GM18526 (cell line): ENCODE data around the gene RNF144A.
A peak's percentile ranks its signal among the peaks of the same experiment; 100 is the strongest.

Experiments
- POLR2A ChIP-seq: IDR thresholded peaks from 3 replicates; pipeline ENCODE4 v1.6.1; 2011; ENCODE audit not compliant: insufficient read length; ENCODE audit errors: extremely low read depth

The RNF144A gene

GRCh38 chr2:6917071-6917760, at the start of gene RNF144A:
TSS of gene RNF144A (plus strand) at chr2:6917412. CDS start at chr2:6996927, 79,515 bp downstream.
- no peak for TF ChIP-seq POLR2A

- no peak for TF ChIP-seq POLR2A
These were observed 44.8 kb upstream of the RNF144A start for GRCh38 chr2:6872394-6872793.

GRCh38 chr2:6874032-6874431, 43.2 kb upstream of the RNF144A start:
- no peak for TF ChIP-seq POLR2A

GRCh38 chr2:6876309-6876708, 40.9 kb upstream of the RNF144A start:
- TF ChIP-seq POLR2A, result no peak

- TF ChIP-seq POLR2A, result peak; percentile 32
These were observed 39.6 kb upstream of the RNF144A start, which contains the start of gene RSAD2 for GRCh38 chr2:6877402-6878304. TSS of gene RSAD2 (plus strand) at chr2:6877777. CDS start at chr2:6877801, 24 bp downstream.

GRCh38 chr2:6878549-6878948, 38.7 kb upstream of the RNF144A start:
- TF ChIP-seq POLR2A, result no peak

- TF ChIP-seq POLR2A, result no peak
These were observed 38.2 kb upstream of the RNF144A start for GRCh38 chr2:6879011-6879410.

- TF ChIP-seq POLR2A, result no peak
These were observed 36.9 kb upstream of the RNF144A start for GRCh38 chr2:6880200-6880733.

GRCh38 chr2:6881046-6881445, 36.2 kb upstream of the RNF144A start:
- TF ChIP-seq POLR2A, result no peak

GRCh38 chr2:6881516-6881915, 35.7 kb upstream of the RNF144A start:
- no peak for TF ChIP-seq POLR2A

GRCh38 chr2:6883448-6884122, 33.6 kb upstream of the RNF144A start:
- TF ChIP-seq POLR2A, result no peak

- TF ChIP-seq POLR2A, result no peak
These were observed 31.7 kb upstream of the RNF144A start for GRCh38 chr2:6885551-6885950.

GRCh38 chr2:6885968-6886367, 31.2 kb upstream of the RNF144A start:
- no peak for TF ChIP-seq POLR2A

GRCh38 chr2:6887751-6888192, 29.4 kb upstream of the RNF144A start:
- TF ChIP-seq POLR2A, result no peak

GRCh38 chr2:6888724-6889123, 28.5 kb upstream of the RNF144A start:
- no peak for TF ChIP-seq POLR2A
